Uterus (tissue), 4 donors: Measurements from ENCODE around the gene BCR. TPM values are rescaled to one million over a fixed set of nuclear protein-coding genes. Genes with fewer than 3 reads are reported as not detected.

Experiments
- DNase-seq, 2 donors: peaks; one replicate each; pipeline ENCODE4 v3.0.0-alpha.2; 2019 to 2020
- H3K27ac ChIP-seq, 2 donors: fragments of 200-600 bp; sonication (generic); 1 replicate in 1 of 2; 2 replicates in 1 of 2; pipeline ENCODE4 v1.5.1; 2016 to 2018
- H3K27me3 ChIP-seq, 2 donors: fragments of 200-600 bp; sonication (generic); one replicate each; pipeline ENCODE4 v1.5.1; 2018 to 2019; ENCODE audit warnings: control low read depth in 1 of 2
- H3K36me3 ChIP-seq, 2 donors: fragments of 200-600 bp; sonication (generic); one replicate each; pipeline ENCODE4 v1.5.1; 2019; ENCODE audit warnings: control low read depth in 1 of 2
- H3K4me1 ChIP-seq, 2 donors: fragments of 200-600 bp; sonication (generic); one replicate each; pipeline ENCODE4 v1.5.1; 2018 to 2019; ENCODE audit warnings: control low read depth in 1 of 2
- H3K4me3 ChIP-seq, 2 donors: fragments of 200-600 bp; sonication (generic); 1 replicate in 1 of 2; 2 replicates in 1 of 2; pipeline ENCODE4 v1.5.1; 2018 to 2019; ENCODE audit warnings: mild to moderate bottlenecking in 1 of 2
- H3K9me3 ChIP-seq, 2 donors: fragments of 200-600 bp; sonication (generic); one replicate each; pipeline ENCODE4 v1.5.1; 2019; ENCODE audit warnings: control low read depth in 1 of 2
- CTCF ChIP-seq, 4 experiments: fragments of 200-600 bp in 2 of 4; fragments of 450-650 bp in 2 of 4; sonication (generic) in 2 of 4; IDR thresholded peaks; one replicate each; pipeline ENCODE4 v1.5.1; 2016 to 2019; ENCODE audit warnings: antibody characterized with exemption in 4 of 4, mild to moderate bottlenecking in 2 of 4, moderate library complexity in 1 of 4
- POLR2A ChIP-seq, 2 donors: fragments of 450-650 bp; IDR thresholded peaks; one replicate each; pipeline ENCODE4 v1.6.1; 2016; ENCODE audit warnings: antibody characterized with exemption in 2 of 2, mild to moderate bottlenecking in 1 of 2, moderate library complexity in 1 of 2
- intact Hi-C: fragments of 100-400 bp; cut with DNase I; formaldehyde crosslinking; loops from one replicate; pipeline ENCODE4 v1.15.1; 2023; ENCODE audit warnings: low total_unique reads
- total RNA-seq, 4 donors: library from RNA; depleted of rRNA in 3 of 4; stranded (reverse); fragments of >200 nt in 3 of 4; gene quantifications; one replicate each; pipeline versions ENCODE4 v1.1.0 to v1.2.4, GENCODE V29; 2014 to 2023
- donor health status: DM: yes; HTN: yes; CAD: no.

Gene BCR
- total RNA-seq, 4 donors from 2014 or later: 10.6 to 93.3 (median 28.3) TPM

DNA sequence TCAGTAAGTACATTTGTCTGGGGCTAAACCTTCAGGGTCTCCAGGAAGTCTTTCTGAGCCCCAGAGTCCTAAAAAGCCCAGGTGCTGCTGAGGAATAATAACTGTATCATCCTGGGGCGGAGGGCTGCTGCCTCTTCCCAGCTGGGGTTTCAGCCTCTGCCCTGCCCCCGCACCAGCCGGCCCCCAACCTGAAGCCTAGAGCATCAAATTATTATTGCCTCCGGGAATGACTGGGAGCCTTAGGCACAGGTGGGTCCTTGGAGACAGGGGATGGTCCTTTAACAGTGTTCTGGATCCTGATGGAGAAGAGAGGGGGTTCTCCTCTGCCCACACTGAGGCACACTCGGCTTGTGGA lies 64.4 kb downstream of the BCR start:
- TF ChIP-seq POLR2A (IDR thresholded peaks at IDR 0.05): no peak
- TF ChIP-seq CTCF (IDR thresholded peaks at IDR 0.05): no peak
- intact Hi-C loops: no loop called here
- Histone ChIP-seq H3K36me3 (no peaks in the 10 kb centered on the region), H3K4me1 (no peaks in the 10 kb centered on the region), H3K27me3 (no peaks in the 10 kb centered on the region), H3K4me3 (no peak overlapping the region), H3K27ac (no peak overlapping the region), H3K9me3 (no peaks in the 10 kb centered on the region)
- no peak for DNase-seq

DNA sequence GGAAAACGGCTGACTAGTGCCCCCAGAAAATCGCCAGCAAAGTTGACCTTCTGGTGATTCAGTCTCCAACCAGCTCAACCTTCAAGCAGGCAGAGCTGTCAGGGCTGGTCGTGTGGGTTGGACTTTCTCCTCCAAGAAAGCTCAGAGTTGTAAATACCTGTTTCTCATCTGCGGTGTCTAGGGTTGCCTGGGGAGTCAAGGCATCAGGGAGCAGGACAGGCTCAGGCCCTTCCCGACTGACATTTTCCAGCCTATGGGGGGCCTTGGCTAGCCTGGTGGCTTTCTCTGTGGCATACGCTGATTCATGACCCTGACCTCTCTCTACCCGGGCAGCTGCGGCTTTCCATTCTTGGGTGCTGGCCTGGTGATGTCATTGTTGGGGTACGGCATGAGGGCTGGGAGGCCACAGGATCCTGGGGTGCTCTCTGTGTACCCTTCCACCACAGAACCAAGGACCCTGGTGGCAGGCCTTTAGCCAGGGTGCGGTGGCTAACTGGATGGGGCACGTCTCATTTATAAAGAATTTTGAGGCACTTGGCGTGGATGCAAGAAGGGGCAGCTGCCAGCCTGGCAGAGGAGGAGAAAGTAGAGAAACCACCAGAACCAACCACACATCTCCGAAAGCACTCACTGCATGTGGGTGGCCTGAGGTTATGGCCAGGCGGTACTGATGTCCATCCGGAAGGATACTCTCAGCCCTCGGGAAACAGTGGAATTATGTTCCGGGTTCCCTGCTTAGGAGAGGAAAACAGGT lies 64.9 kb downstream of the BCR start:
- Histone ChIP-seq H3K4me3 (no peak overlapping the region), H3K27ac (no peak overlapping the region), H3K36me3 (no peaks in the 10 kb centered on the region), H3K4me1 (no peaks in the 10 kb centered on the region), H3K27me3 (no peaks in the 10 kb centered on the region), H3K9me3 (no peaks in the 10 kb centered on the region)
- TF ChIP-seq CTCF (IDR thresholded peaks at IDR 0.05) (no peak), POLR2A (IDR thresholded peaks at IDR 0.05) (no peak)
- no peak for DNase-seq
- intact Hi-C loops: no loop called here

- Histone ChIP-seq H3K36me3 (no peaks in the 10 kb centered on the region), H3K4me1 (no peaks in the 10 kb centered on the region), H3K27ac (no peak overlapping the region), H3K4me3 (no peak overlapping the region), H3K9me3 (no peaks in the 10 kb centered on the region), H3K27me3 (no peaks in the 10 kb centered on the region)
- no peak for TF ChIP-seq POLR2A (IDR thresholded peaks at IDR 0.05)
- TF ChIP-seq CTCF (IDR thresholded peaks at IDR 0.05): no peak
- DNase-seq: no peak
- intact Hi-C loops: no loop called here
Measured at GRCh38 chr22:23245799-23246136, 65.5 kb downstream of the BCR start.

DNA sequence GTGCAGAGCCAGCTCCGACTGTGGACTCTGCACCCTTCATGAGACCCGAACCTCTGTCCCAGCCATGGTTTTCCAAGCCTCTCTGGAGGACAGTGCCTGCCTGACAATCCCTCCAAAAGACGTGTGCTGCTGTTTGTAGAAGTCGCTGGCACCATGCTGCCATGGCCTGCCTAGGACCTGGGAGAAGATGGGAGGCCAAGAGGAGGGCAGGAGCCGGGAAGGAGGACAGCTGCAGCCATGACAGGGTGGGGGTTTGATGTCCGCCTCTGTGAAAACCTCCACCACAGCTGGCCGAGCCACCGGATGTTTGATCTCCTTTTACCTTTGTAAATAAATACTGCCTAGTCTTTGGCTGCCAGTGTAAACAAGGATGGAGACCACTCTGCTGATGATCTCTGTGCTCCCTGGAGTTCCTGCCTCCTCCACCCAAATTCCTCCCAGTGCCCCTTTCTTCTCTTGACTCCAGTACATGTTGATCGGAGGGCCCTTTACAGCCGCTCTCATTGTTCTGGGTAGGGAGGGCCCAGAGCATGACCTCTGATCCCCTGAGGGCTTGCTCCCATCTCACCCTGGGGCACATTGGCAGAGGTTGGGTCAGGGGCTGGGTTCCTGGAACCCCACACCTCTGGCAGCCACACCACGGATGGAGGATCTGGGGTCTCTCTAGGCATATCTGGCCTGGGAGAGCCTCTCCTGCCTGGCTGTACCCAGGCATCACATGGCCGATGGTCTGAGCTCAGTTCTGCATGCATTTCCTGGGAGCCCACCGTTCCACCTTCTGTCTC lies 66.9 kb downstream of the BCR start:
- Histone ChIP-seq H3K27ac (no peak overlapping the region), H3K4me3 (no peak overlapping the region), H3K9me3 (no peaks in the 10 kb centered on the region), H3K36me3 (no peaks in the 10 kb centered on the region), H3K4me1 (no peaks in the 10 kb centered on the region), H3K27me3 (no peaks in the 10 kb centered on the region)
- DNase-seq: no peak
- TF ChIP-seq POLR2A (IDR thresholded peaks at IDR 0.05): no peak
- TF ChIP-seq CTCF (IDR thresholded peaks at IDR 0.05): no peak
- intact Hi-C loops: no loop called here

DNA sequence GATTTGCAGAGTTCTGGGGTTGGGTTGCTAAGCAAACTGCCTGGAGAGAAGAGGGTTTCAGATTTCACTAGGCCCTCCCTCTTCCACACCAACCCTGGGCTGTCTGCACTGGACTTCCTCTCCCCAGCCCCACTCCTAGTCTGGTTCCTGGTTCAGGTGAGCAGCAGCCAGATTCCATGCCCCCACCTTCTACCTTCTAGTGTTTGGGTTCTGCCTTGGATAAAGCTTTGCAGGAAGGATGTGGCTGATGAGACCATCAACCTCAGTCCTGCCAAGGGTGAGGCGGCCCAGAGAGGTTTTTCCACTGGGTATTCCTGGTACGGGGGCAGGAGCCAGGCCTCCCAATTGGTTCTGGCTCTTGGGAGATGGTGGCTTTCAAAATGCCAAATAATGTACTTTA lies 68.3 kb downstream of the BCR start:
- no peak for TF ChIP-seq POLR2A (IDR thresholded peaks at IDR 0.05)
- no peak for TF ChIP-seq CTCF (IDR thresholded peaks at IDR 0.05)
- Histone ChIP-seq H3K36me3 (no peaks in the 10 kb centered on the region), H3K27ac (no peak overlapping the region), H3K4me3 (no peak overlapping the region), H3K4me1 (no peaks in the 10 kb centered on the region), H3K27me3 (no peaks in the 10 kb centered on the region), H3K9me3 (no peaks in the 10 kb centered on the region)
- no peak for DNase-seq
- intact Hi-C loops: no loop called here
